Measurements from ENCODE around the gene PTPRZ1. TPM values are rescaled to one million over a fixed set of nuclear protein-coding genes. Genes with fewer than 3 reads are reported as not detected.

Gene PTPRZ1
- total RNA-seq, 2 donors from 2014 or later, result 18.0 to 57.4 TPM

GRCh38 chr7:121940918-121941317 is 68.0 kb downstream of the PTPRZ1 start:
- H3K9me3 ChIP-seq (ENCODE audit: control insufficient read depth, low read length), result no peaks in the 10 kb centered on the region
- no peak overlapping the region for H3K9ac ChIP-seq (ENCODE audit: extremely low read depth, low read length, poor library complexity, severe bottlenecking)
- no peaks in the 10 kb centered on the region for H3K36me3 ChIP-seq (ENCODE audit: control insufficient read depth, insufficient read depth, low read length)
- H3K27me3 ChIP-seq (ENCODE audit: control insufficient read depth, insufficient read depth, low read length, poor library complexity, severe bottlenecking), result no peaks in the 10 kb centered on the region
- 46 to 50% methylated on average over 2 to 3 of the region's 3 CpGs for WGBS, 2 experiments (ENCODE audit: insufficient coverage in 1 of 2, insufficient read length in 1 of 2)
- TF ChIP-seq, protein P1, sequence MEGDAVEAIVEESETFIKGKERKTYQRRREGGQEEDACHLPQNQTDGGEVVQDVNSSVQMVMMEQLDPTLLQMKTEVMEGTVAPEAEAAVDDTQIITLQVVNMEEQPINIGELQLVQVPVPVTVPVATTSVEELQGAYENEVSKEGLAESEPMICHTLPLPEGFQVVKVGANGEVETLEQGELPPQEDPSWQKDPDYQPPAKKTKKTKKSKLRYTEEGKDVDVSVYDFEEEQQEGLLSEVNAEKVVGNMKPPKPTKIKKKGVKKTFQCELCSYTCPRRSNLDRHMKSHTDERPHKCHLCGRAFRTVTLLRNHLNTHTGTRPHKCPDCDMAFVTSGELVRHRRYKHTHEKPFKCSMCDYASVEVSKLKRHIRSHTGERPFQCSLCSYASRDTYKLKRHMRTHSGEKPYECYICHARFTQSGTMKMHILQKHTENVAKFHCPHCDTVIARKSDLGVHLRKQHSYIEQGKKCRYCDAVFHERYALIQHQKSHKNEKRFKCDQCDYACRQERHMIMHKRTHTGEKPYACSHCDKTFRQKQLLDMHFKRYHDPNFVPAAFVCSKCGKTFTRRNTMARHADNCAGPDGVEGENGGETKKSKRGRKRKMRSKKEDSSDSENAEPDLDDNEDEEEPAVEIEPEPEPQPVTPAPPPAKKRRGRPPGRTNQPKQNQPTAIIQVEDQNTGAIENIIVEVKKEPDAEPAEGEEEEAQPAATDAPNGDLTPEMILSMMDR (conservative IDR thresholded peaks at IDR 0.05), result no peak
- H3K36me3 Mint-ChIP-seq (ENCODE audit: low read depth), result no peaks in the 10 kb centered on the region
- H3K4me1 ChIP-seq (ENCODE audit: control insufficient read depth, insufficient read depth, low read length), result peaks cover 17% of the 10 kb centered on the region
- peak overlapping the region; percentile 22 for H3K27ac ChIP-seq (ENCODE audit: low read depth, low read length)
- H3K27me3 Mint-ChIP-seq (ENCODE audit: insufficient read depth), result no peaks in the 10 kb centered on the region
- no peak for DNase-seq
- H3K4me3 ChIP-seq (ENCODE audit: low read length), result no peak overlapping the region
- H3K9me3 Mint-ChIP-seq, result no peaks in the 10 kb centered on the region
- H3K4me1 Mint-ChIP-seq, result peaks cover 63% of the 10 kb centered on the region
- peak overlapping the region; percentile 19 for H3K27ac Mint-ChIP-seq
- H3K4me3 Mint-ChIP-seq, result no peak overlapping the region

GRCh38 chr7:121941830-121942229 is 68.9 kb downstream of the PTPRZ1 start:
- Mint-ChIP-seq H3K36me3 (ENCODE audit: low read depth) (no peaks in the 10 kb centered on the region), H3K27ac (no peak overlapping the region), H3K9me3 (no peaks in the 10 kb centered on the region), H3K4me1 (peaks cover 57% of the 10 kb centered on the region), H3K27me3 (ENCODE audit: insufficient read depth) (no peaks in the 10 kb centered on the region), H3K4me3 (no peak overlapping the region)
- WGBS, 2 experiments (ENCODE audit: insufficient coverage in 1 of 2, insufficient read length in 1 of 2), result 48 to 64% methylated on average over 2 of the region's 2 CpGs
- no peak for DNase-seq
- Histone ChIP-seq H3K4me3 (ENCODE audit: low read length) (no peak overlapping the region), H3K27me3 (ENCODE audit: control insufficient read depth, insufficient read depth, low read length, poor library complexity, severe bottlenecking) (no peaks in the 10 kb centered on the region), H3K4me1 (ENCODE audit: control insufficient read depth, insufficient read depth, low read length) (peaks cover 14% of the 10 kb centered on the region), H3K36me3 (ENCODE audit: control insufficient read depth, insufficient read depth, low read length) (no peaks in the 10 kb centered on the region), H3K9ac (ENCODE audit: extremely low read depth, low read length, poor library complexity, severe bottlenecking) (no peak overlapping the region), H3K27ac (ENCODE audit: low read depth, low read length) (peak overlapping the region; percentile 52), H3K9me3 (ENCODE audit: control insufficient read depth, low read length) (no peaks in the 10 kb centered on the region)
- TF ChIP-seq, protein P1 (conservative IDR thresholded peaks at IDR 0.05), result no peak

DNA sequence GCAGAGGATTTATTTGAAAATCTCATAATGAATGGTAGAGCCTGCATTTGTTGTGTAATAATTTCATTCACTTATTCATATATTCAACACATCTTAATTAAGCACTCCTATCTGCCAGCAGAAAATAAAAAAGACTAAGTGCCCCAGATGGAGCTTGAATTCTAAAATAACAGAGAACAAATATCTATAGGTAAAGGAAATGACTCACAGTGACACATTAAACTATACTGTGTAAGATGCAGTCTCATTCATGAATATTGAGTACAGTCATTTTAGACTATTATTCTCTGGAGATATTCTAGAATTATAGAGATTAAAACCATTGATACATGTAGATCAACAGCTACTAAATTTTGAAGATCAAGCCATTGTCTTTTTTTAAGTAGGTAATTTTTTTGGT is 72.1 kb downstream of the PTPRZ1 start:
- H3K9me3 Mint-ChIP-seq, result no peaks in the 10 kb centered on the region
- Histone ChIP-seq H3K4me1 (ENCODE audit: control insufficient read depth, insufficient read depth, low read length) (no peaks in the 10 kb centered on the region), H3K27ac (ENCODE audit: low read depth, low read length) (no peak overlapping the region), H3K9me3 (ENCODE audit: control insufficient read depth, low read length) (no peaks in the 10 kb centered on the region), H3K9ac (ENCODE audit: extremely low read depth, low read length, poor library complexity, severe bottlenecking) (no peak overlapping the region), H3K27me3 (ENCODE audit: control insufficient read depth, insufficient read depth, low read length, poor library complexity, severe bottlenecking) (no peaks in the 10 kb centered on the region), H3K4me3 (ENCODE audit: low read length) (no peak overlapping the region), H3K36me3 (ENCODE audit: control insufficient read depth, insufficient read depth, low read length) (no peaks in the 10 kb centered on the region)
- TF ChIP-seq, protein P1 (conservative IDR thresholded peaks at IDR 0.05), result no peak
- H3K36me3 Mint-ChIP-seq (ENCODE audit: low read depth), result peaks cover 3% of the 10 kb centered on the region
- no peak overlapping the region for H3K27ac Mint-ChIP-seq
- peaks cover 27% of the 10 kb centered on the region for H3K4me1 Mint-ChIP-seq
- no peak overlapping the region for H3K4me3 Mint-ChIP-seq
- no peak for DNase-seq
- no peaks in the 10 kb centered on the region for H3K27me3 Mint-ChIP-seq (ENCODE audit: insufficient read depth)
